ENCODE measurements around the gene CDAN1. TPM values are rescaled to one million over a fixed set of nuclear protein-coding genes. Genes with fewer than 3 reads are reported as not detected.

The CDAN1 gene
- total and polyA plus RNA-seq, 2 of the 4 experiments (the other 2 are of a cell fraction), result 4.7 to 5.6 TPM

DNA sequence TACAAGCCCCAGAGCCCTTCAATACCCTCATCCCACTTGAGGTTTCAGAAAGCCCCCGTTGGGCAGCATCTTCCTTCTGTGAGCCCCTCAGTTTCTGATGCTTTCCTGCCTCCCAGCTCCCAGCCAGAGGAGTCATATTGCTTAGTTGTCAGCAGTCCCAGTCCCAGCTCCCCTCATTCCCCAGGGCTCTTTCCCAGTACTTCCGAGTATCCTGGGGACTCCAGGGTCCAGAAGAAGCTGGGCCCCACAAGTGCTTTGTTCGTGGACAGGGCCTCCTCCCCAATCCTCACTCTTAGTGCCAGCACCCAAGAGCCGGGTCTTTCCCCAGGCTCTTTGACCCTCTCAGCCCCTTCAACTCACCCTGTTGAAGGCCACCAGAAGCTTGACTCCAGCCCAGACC is 43.9 kb downstream of the CDAN1 start:
- no TSS peak for BruUV-seq (replicated peaks)
- Histone ChIP-seq H3K4me3 (ENCODE audit: insufficient read depth, low read depth, low read length) (no peak overlapping the region), H2BK15ac (ENCODE audit: low read depth, low read length) (no peak overlapping the region), H4K8ac (ENCODE audit: low read depth in 2 of 2, low read length in 2 of 2) (no peak overlapping the region), H3K4ac (ENCODE audit: low read depth, low read length) (no peak overlapping the region), H3K9me1 (ENCODE audit: insufficient read depth, low read length) (peaks cover 25% of the 10 kb centered on the region; the same call in 1 of the 2 replicates), H3K4me1 (ENCODE audit: control insufficient read depth, insufficient read depth, low read length) (no peaks in the 10 kb centered on the region), H3K23ac (ENCODE audit: low read depth, low read length) (no peak overlapping the region), H3K9ac (ENCODE audit: low read depth, low read length) (no peak overlapping the region), H3K4me2 (ENCODE audit: low read depth, low read length) (no peak overlapping the region), H4K91ac (ENCODE audit: insufficient read depth, low read depth, low read length) (no peak overlapping the region), H4K5ac (ENCODE audit: low read depth, low read length) (no peak overlapping the region), H3K79me1 (ENCODE audit: low read depth in 1 of 2, low read length in 2 of 2) (no peaks in the 10 kb centered on the region), H2BK5ac (ENCODE audit: low read depth, low read length, poor library complexity, severe bottlenecking) (no peak overlapping the region), H3K56ac (ENCODE audit: extremely low read depth, insufficient read depth, low read length) (no peak overlapping the region), H3K36me3 (ENCODE audit: control insufficient read depth, insufficient read depth, low read length) (peaks cover 25% of the 10 kb centered on the region), H2BK20ac (ENCODE audit: low read depth, low read length) (no peak overlapping the region), H2AK5ac (ENCODE audit: low read depth, low read length) (no peak overlapping the region), H3K27me3 (ENCODE audit: control insufficient read depth, insufficient read depth, low read length) (no peaks in the 10 kb centered on the region), H3K18ac (ENCODE audit: low read depth, low read length) (no peak overlapping the region), H2AK9ac (replicated peaks; ENCODE audit: low read depth, low read length, poor library complexity) (no peak overlapping the region), H3K9me3 (ENCODE audit: control insufficient read depth, insufficient read depth, low read length) (no peaks in the 10 kb centered on the region), H2AFZ (replicated peaks; ENCODE audit: low read length, poor library complexity) (no peak overlapping the region), H2BK120ac (ENCODE audit: low read depth, low read length) (no peak overlapping the region), H3K14ac (replicated peaks; ENCODE audit: low read depth, low read length) (no peak overlapping the region), H3K27ac (ENCODE audit: insufficient read depth, low read length) (no peak overlapping the region), H4K20me1 (ENCODE audit: insufficient read depth, low read length) (no peaks in the 10 kb centered on the region)
- in situ Hi-C loops (cut with MboI; ENCODE audit: low sequenced_read_pairs) (no loop called here), intact Hi-C loops (cut with micrococcal nuclease) (no loop called here), dilution Hi-C loops (cut with HindIII; ENCODE audit: low sequenced_read_pairs, unreplicated experiment) (no loop called here)
- ATAC-seq (ENCODE audit: low read depth), result no peak
- no CpG with 5 or more reads among the region's 4 CpGs for WGBS, 2 experiments (ENCODE audit: extremely low coverage in 2 of 2, insufficient read length in 1 of 2)
- TF ChIP-seq SMC3 (IDR thresholded peaks at IDR 0.05; ENCODE audit: low read depth, low read length), result no peak
- TF ChIP-seq, protein P1, sequence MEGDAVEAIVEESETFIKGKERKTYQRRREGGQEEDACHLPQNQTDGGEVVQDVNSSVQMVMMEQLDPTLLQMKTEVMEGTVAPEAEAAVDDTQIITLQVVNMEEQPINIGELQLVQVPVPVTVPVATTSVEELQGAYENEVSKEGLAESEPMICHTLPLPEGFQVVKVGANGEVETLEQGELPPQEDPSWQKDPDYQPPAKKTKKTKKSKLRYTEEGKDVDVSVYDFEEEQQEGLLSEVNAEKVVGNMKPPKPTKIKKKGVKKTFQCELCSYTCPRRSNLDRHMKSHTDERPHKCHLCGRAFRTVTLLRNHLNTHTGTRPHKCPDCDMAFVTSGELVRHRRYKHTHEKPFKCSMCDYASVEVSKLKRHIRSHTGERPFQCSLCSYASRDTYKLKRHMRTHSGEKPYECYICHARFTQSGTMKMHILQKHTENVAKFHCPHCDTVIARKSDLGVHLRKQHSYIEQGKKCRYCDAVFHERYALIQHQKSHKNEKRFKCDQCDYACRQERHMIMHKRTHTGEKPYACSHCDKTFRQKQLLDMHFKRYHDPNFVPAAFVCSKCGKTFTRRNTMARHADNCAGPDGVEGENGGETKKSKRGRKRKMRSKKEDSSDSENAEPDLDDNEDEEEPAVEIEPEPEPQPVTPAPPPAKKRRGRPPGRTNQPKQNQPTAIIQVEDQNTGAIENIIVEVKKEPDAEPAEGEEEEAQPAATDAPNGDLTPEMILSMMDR (conservative IDR thresholded peaks at IDR 0.05; ENCODE audit: low read depth, low read length), result no peak
- TF ChIP-seq CHD1 (IDR thresholded peaks at IDR 0.05; ENCODE audit: low read depth, low read length), result no peak
- no peak for TF ChIP-seq MAZ (IDR thresholded peaks at IDR 0.05; ENCODE audit: borderline replicate concordance, low read depth, low read length)
- TF ChIP-seq RFX5 (IDR thresholded peaks at IDR 0.05; ENCODE audit: low read depth, low read length), result no peak
- TF ChIP-seq MAFK (IDR thresholded peaks at IDR 0.05; ENCODE audit: low read depth, low read length), result no peak
- no peak for TF ChIP-seq RCOR1 (IDR thresholded peaks at IDR 0.05; ENCODE audit: insufficient replicate concordance, low read length)
- no peak for DNase-seq
- POLR2A ChIA-PET (ENCODE audit: unreplicated experiment), result no interaction called here
- CTCF ChIA-PET, result no interaction called here

Measured in IMR-90 (cell line).